Activated CD8-positive, alpha-beta memory T cell treated with anti-CD3 and anti-CD28 coated beads for 1 hour (primary cell): ENCODE data around the gene FAM227A.
"Not testable (repeated sequence)": the region's sequence is repeated elsewhere in the genome, so short reads cannot be mapped to it uniquely, and the experiment has no call there.

Source experiments
- DNase-seq, 2 donors: peaks; one replicate each; pipeline ENCODE4 v3.0.0-alpha.2; 2020; ENCODE audit warnings: low read depth in 1 of 2; ENCODE audit errors: extremely low read depth in 1 of 2

The FAM227A gene

DNA sequence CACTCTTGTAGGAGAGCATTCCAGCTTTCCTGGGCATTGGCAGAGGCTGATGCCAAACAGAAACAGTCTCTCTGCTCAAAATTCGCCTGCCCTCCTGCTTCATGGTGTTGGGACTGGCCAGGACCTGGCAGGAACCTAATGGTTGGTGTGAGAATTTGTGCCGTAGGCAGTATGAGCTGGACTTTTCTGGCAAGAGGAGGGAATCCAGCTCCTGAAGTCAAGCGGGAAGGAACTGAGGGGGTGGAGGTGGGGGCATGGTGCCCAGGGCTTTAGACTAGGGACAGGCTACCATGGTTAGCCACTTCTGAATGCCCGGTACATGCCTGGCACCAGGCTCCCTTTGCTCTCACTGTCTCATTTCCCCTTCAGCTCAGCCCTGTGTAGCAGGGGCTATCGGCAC, 18.7 kb upstream of the FAM227A start:
- DNase-seq = no peak

DNA sequence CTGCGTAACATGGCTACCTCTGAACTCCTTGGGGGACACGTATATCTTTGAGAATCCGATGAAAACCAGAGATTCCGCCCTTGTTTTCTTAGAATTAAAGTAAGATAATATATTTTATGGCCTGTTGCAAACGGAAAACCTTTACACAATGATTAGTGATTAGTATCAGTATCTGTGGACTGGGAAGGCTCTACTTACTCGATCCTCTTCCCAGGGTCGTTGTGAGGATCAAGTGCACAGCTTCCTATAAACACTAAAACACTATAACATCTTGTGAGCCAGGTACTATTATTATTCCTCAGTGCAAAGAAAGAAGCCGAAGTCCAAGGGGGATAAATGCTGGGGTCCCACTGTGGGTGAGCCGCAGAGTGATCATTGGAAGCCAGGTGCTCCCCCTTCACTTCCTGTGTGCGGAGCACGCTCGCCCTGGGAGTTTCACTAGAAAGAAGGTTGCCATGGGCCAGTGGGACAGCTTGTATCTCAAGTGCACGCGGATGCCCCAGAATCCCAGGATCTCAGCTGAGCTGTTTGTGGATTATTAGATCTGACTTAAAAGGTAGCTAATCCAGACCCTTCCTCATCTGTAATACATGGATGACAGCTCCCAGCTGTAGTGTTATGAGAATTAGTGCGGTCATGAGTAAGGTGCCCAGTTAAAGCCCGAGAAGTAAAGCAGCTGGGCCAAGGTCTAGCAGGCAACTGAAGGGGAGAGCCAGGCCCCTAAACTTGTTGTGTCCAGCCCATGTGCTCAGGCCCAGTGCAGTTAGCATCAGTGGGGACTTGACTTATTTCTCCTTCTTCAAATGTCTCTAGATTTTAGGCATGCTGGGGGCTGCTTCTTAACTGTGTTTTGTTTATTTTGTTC, 1.1 kb upstream of the FAM227A start:
- DNase-seq = no peak

DNA sequence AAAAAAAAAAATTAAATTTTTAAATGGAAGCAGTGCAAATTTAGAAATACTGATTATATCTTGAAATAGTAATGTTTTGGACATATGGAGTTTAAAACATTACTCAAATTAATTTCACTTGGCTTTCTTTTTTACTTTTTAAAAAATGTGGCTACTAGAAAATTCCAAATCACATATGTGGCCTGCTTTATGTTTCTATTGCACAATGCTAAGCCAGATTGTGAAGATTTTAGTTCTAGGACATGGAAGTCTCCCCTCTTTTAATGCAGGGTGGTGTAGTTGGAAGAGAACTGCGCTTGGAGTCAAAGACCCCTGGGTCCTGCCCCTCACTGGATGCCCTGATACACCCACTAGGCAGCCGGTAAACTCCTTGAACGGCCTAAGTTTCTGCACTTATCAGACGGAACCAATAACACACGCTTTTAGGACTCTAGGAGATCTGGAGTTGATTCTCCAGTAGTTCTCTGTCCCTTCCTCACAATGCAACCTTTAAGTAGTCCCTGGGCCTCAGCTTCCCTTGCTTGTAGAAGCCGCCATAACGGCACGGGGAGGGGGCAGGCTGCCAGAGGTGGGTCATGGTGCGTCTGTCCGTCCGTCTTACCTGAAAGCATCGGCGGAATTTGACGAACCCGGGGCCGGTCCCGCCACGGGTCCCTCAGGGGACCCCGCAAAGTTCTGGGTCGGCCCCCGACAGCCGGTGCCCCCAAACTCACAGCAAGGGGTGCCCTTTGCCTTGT, 505 bp downstream of the FAM227A start:
- DNase-seq = no peak

DNA sequence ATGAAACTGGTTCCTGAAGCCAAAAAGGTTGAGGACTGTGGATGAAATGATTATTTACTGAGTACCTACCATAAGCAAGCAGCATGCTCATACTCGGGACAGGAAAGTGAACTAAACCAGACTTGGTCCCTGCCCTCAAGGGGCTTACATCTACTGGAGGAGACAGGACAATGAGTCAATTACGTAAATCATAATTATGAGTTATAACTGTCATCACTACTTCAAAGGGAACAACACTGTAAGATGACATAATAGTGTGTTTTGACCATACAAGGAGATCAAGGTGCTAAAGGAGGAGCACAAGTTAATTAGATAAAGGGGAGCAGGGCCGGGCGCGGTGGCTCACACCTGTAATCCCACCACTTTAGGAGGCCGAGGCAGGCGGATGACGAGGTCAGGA, 2.5 kb downstream of the FAM227A start:
- no peak for DNase-seq

DNA sequence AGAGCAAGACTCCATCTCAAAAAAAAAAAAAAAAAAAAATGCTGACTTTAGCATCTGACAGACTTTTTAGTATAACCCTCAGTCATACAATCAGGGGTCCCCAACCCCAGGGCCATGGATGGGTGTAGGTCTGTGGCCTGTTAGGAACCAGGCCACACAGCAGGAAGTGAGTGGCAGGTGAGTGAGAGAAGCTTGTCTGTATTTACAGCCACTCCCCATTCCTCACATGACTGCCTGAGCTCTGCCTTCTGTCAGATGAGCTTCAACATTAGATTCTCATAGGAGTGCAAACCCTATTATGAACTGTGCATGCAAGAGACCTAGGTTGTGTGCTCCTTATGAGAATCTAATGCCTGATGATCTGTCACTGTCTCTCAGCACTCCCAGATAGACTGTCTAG, 3.3 kb downstream of the FAM227A start:
- no peak for DNase-seq

DNA sequence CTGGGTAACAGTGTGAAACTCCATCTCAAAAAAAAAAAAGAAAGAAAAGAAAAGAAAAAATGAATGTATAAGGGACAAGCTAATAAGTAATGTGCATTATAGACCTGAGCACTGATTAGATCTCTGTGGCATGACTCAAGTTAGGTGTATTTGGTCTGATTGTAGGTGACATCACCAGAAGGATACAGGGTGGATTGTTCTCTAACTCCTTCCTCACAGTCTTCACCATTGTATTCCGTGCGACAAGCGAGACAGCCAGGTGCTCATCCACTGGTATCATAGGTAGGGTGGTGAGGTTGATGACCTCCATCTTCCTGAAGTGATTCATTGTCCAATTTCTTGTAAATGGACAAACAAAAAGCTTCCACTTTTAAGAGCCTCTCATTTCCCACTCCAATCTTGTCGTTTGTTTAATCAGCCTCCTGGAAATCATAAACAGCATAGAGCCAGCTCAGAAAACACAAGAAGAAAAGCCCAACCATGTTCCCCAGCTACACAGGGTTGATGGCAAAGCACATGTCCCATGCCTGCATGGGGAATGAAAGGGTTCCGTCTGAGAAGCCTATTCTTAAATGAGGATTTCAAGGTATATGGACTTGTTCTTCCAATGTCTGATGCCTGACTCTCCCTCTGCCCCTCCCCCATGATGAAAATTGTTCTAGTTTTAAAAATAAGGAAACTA, 6.2 kb downstream of the FAM227A start:
- no peak for DNase-seq

DNA sequence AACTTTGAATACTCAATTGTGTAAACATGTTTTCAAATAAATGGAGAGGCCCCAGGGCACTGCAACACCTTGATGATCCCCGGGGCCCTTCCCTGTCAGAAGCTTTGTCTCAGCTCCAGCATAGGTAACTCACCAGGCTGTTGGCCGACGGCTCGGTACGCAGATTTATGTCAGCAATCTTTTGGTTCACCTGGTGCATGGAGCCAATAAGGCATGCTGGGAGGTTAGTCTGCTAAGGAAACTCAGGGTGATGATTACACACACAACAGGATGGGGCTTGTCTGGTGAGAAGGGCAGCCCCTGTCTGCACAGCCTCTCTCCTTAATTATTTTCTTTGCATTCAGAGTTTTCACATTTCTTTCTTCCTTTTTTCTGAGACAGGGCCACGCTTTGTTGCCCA, 10.8 kb downstream of the FAM227A start:
- DNase-seq = no peak

DNA sequence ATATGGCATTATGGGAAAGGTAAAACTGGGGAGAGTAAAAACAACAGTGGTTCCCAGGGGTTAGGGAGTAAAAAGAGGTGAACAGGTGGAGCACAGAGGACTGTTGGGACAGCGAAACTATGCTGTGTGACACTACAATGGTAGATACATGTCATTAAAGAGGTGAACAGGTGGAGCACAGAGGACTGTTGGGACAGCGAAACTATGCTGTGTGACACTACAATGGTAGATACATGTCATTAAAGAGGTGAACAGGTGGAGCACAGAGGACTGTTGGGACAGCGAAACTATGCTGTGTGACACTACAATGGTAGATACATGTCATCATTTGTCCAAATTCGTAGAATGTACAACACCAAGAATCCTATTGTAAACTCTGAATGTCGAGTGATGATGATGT, 11.9 kb downstream of the FAM227A start:
- not testable (repeated sequence) for DNase-seq

DNA sequence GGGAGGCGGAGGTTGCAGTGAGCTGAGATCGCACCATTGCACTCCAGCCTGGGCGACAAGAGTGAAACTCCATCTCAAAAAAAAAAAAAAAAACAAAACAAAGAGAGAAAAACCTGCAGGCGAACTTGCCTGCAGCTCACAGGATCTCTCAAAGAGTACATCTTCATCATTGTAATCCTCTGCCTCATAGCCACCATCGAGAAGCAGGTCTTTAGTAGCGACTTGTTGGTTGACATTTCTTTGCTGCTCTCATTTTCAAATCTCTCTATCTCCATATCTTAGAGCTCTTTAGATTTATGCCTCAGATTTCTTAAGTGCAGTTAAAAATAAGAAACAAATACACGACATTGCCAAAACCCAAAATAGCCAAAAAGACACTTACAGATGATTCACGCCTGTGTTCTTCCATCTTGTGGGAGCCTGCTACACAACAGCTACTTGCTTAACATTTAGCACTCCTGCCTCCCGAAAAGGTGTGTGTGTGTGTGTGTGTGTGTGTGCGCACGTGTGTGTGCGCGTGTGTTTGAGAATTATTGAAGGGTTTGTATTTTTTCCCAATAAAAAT, 14.6 kb downstream of the FAM227A start:
- DNase-seq = no peak

DNA sequence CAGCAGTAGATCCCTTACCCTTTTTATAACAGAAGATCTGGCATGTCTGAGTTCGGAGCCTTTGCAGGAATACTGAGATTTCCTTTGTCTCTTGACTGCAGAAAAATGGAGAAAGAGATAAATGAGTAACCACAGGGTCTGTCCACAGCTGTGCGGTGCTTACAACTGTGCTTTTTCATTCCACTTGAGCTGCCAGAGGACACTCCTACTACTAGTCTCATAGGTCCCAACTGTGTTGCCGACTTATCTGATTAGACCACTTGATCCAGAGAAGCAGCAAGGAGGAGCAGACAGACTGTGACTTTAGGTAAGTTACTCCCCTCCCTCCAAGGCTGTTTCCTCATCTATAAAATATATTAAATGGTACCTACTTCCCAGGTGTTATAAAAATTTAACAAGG, 17.5 kb downstream of the FAM227A start:
- no peak for DNase-seq

DNA sequence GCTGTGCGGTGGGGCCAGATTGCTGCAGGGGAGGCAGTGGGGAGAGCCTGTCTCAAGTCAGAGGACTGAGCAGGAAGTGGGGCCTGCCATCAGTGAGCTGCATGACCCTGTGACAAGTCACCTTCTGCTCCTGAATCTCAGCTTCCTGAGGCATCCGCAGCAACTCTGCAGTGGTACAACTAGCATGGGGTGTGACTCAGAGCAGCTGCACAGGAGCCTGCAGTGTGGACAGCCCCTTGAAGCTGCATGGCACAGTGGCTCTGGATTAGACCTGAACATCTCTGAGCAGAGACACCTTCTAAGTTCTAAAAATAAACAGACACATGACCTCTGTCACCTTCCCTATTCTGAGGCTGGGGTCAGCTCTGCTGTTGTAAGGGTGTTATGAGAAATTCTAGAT, 18.0 kb downstream of the FAM227A start:
- no peak for DNase-seq

DNA sequence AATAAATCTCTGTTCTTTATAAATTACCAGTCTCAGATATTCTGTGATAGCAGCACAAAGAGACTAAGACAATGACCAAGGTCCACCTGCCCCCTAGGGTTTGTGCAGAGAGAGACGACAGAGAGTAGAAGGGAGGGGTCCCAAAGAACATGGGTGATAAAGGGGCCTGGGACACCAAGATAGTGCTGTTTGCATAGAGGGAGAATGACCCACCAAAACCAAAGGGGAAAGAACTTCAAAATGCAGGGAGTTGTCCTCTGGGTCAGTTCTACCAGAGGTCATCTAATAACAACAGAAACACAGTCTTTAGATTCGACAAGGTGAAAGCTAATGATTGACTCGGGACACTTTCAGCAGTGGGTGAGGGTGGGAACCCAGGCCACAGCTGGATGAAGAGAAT, 23.7 kb downstream of the FAM227A start:
- no peak for DNase-seq

DNA sequence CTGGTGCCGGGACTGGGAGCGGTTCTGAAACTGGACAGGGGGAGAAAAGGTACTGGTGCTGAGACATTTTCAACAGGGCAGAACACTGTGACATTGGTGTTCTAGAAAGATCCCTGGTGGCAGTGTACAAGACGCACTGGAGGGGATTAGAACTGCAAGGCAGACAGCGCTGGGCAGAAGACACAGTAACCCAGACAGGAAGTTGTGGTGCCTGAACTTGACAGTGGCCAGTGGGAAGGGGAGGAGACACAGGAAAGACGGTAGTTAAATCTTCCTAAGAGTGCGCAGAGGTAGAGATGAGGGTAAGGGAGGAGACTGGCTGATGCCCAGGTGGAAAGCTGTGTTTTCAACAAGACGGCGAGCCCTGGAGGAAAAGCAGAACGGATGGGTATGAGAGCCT, 24.5 kb downstream of the FAM227A start:
- no peak for DNase-seq

DNA sequence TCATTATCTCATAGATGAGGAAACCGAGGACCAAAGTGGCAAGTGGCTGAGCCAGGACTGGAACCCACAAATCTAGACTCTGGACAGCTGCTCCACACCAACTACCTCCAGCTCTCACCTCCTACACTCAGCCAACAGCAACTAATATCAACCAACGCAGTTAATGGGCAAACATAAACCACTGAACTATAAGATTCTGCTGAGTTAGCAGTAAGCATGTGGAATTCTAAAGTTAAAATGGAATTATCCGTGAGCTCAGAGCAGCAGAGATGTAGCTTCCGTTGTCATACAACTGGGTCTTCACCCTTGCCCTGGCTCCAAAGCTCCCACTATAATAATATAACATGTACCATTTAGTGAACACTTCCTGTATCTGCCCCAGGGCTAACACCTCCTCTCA, 27.1 kb downstream of the FAM227A start:
- DNase-seq = no peak

DNA sequence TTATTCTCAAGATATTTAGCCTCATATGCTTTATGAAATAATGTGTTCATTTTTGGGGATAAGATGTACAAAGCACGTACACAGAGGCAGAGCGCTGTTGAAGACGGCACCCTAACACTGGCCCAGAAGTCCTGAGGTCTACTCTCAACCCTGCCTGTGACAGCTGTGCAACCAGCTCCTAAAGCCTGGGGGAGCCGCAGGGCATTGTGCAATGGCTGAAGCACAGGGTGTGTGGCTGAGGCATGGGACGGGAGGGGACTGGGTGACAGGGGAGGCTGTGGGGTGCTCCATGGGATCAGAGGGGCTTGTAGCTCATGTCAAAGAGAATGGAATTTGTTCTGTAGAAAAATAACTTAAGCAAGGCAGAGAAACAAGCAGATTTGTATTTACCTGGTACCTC, 27.7 kb downstream of the FAM227A start:
- no peak for DNase-seq

DNA sequence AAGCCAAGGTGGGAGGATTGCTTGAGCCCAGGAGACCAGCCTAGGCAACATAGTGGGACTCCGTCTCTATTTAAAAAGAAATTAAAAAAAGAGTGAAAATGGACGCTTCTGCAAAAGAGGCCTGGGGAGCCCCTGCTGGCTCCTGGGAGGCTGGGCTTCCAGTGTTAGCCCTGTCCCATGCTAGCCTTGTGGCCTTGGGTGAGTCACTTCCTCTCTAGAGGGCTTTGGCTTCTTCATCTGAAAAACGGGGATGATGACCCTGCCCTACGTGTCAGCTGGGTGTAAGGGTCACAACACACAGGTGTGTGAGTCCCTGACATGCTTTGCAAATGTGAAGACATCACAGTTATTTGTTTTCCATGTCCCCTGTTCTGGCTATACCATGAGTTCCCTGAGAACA, 32.8 kb downstream of the FAM227A start:
- no peak for DNase-seq

DNA sequence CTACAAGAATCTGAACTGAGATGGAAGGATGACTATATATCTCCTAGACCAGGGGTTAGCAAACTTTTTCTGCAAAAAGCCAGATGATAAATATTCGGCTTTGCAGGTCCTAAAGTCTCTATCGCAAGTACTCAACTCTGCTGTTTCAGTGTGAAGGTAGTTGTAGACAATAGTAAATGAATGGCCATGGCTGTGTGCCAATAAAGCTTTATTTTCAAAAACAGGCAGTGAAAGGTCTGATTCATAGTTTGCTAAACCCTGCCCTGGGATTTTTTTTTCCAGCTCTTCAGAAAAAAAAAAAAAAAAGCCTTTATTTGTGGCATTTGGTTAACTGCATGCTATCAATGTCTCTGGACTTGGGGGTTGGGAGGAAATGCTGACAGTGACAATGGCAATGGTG, 37.5 kb downstream of the FAM227A start:
- no peak for DNase-seq

DNA sequence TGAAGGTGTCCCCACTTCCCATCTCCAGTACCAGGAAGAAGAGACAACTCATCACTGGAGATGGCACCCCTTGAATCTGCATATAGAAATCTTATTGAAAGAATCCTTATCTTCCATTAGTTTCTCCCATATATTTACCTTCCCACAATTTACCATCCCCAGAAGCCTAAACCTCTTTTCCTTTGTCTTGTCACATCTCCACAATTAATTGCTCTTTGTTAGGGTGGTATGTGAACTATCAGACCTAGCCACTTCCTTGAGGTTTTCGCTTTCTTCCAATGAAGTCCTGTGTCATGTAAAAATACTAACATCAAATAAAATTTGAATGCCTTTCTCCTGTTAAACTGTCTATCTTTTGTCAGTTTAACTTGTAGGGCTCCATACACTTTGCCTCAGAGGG, 37.9 kb downstream of the FAM227A start:
- DNase-seq = no peak

DNA sequence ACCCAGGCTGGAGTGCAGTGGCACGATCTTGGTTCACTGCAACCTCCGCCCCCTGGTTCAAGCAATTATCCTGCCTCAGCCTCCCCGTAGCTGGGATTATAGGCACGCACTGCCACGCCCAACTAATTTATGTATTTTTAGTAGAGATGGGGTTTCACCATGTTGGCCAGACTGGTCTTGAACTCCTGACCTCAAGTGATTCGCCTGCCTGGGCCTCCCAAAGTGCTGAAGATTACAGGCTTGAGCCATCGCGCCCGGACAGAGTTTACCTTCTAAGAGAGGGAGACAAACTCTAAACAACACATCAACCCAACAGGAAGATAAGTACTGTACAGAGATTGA, 41.2 kb downstream of the FAM227A start:
- DNase-seq = not testable (repeated sequence)

DNA sequence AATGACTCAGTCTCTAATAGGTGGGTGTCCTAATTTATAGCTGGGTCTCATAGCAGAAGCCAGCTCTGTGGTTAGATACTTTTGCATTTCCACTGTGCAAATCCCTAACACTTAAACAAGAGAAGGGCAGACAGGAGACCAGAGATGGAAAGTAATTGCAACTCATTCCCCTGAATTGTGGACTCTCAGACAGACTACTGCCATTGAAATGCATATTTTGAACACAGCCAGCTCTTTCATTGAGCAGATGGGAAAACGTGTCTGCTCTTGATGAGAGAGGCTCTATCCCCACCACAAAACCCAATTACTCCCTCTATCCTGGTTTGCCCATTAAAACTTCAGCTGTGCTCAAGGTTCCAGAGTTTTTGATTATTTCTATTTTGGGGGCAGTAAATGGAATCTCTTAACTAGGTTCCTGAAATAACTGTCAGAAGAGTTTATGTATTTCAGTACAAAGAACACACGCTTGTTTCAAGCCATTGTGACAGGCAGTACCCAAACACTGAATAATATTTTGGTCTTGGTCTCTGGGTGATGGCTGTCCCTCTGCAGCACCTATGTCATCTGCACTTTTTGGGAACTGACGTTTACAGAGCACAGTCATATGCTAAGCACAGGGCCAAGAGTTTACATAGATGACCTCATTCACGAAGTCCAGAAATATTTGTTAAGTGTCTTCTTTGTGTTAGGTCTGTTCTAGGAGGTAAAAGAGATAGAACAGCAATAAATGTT, 41.7 kb downstream of the FAM227A start:
- DNase-seq = no peak

DNA sequence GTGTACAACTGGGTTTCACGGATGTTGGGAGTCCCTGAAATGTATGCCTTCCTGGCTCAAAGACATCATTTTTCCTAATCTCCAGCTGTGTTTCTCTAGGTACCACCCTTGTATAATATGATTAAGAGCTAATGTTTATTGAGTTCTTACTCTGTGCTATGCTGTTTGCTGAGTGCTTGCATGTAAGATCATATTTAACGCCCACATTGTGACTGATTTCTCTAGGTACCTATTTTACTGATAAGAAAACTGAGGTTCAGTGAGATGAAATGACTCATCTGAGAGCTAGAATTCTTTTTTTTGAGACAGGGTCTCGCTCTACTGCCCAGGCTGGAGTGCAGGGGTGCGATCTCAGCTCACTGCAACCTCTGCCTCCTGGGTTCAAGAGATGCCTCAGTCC, 42.6 kb downstream of the FAM227A start:
- no peak for DNase-seq
